HG02852 (cell line): ENCODE results near the gene ADRM1.

Experiments used
- ATAC-seq: cut with Tn5 transposase; IDR thresholded peaks from one replicate; pipeline ENCODE4 v1.9.1; 2021; ENCODE audit warnings: mild to moderate bottlenecking, moderate library complexity; ENCODE audit not compliant: unreplicated experiment

Gene ADRM1

GRCh38 chr20:62352402-62353288 is 49.8 kb downstream of the ADRM1 start:
- no peak for ATAC-seq

DNA sequence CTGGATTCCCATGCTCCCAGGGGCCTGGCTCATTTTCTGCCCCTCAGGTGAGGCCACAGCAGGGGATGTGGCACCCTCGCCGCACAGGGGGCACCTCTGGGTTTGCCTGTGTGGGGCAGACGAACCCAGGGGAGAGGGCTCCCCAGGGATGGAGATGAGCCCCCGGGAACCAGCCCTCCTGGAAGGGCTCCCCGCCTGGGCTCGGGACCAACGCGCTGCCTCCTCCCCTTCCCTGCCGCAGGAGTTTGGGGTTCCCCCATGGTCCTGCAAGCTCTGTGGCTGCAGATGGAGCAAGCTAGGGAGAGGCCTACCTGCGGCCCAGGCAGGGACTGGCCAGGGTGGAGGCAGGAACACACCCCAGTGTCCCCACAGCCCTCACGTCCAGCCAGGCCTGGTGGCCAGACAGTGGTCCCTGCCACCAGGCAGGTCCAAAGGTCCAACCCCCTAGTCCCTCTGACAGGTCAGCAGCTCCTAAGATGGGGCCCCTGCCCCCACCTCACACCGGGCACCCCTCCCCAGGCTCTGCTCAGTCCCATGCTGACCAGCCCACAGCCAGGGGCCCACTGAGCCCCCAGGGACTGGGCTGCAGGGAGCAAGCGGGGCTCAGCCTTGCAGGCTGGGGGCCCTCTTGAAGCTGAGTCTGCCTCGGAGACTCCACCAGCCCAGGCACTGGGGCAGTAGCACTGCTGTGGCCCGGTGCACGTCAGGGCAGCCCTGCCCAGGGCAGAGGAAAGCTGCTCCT is 50.7 kb downstream of the ADRM1 start:
- ATAC-seq, result no peak

GRCh38 chr20:62354031-62354808 is 51.4 kb downstream of the ADRM1 start:
- ATAC-seq, result no peak

DNA sequence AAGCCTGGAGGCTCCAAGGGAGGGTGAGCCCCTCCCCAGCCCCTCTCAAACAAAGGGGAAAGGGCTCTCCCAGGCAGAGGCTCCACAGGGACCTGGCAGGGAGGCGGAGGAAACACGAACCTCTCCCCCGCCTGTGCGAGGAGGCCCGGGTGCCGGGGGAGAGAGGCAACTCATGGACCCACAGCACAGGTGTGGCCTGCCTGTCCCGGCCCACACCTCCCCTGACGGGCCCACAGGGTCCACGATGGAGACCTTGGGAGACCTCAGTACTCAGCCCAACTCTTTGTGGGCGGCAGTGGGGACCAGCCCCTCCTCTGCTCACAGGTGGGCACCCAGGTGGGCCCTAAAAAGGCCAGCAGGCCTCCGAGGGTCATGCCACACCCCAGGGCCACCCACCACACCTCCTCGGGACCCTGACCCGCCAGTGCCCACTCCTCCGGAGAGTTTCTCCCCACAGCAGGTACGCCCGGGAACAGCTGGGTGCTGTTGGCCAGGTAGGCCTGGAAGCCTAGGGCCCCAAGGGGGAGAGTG is 52.1 kb downstream of the ADRM1 start:
- ATAC-seq, result no peak

DNA sequence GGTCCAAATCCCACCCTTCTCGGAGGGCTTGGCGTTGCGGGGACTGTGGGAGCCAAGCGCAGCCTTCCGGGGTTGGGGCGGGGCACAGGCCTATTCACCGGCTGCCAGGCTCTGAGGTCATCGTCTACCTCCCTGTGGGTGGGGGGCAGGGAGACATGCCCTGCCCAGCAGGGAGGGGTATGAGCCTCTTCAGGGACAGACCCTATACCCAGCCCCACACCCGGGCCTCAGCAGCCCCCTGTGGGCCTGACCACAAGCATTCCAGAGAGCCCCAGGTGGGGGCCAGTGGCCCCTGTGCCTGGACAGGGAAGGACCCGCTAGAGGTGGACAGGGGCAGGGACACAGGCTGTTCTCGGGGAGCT is 52.7 kb downstream of the ADRM1 start:
- ATAC-seq, result no peak

DNA sequence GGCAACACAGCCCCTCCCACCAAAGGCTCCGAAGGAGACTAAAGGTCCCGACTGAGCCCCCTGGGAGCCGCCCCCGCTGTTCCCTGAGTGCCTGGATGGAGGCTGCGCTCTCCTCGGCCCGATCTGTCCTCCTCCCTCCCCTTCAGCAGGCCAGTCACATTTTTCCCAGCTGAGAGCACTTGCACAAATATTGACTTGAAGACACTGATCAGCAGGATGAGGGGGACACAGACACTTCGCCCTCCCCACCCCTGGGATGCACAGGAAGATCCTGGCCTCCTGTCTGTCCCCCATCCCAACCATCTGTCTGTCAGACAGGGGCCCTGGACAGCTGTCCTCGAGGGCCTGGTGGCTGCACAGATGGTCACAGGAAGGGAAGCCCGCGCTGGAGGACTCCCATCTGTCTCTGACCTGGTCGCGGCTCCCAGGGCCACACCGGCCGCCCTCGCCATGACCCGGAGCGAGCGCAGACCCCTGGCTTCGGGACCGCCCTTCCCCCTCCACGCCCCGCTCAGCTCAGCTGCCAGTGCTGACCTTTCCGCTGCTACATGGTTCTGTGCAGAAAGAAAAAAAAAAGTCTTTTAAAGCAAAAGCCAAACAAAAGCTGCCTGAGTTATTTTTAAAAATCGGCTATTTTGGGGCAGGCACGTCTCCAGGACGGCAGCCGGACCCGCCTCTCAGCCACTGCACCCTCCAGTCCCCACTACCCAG is 53.2 kb downstream of the ADRM1 start:
- ATAC-seq, result no peak

- ATAC-seq, result no peak
Observed at GRCh38 chr20:62356589-62357186, 53.9 kb downstream of the ADRM1 start.

- no peak for ATAC-seq
Observed at GRCh38 chr20:62357187-62357667, 54.4 kb downstream of the ADRM1 start.

DNA sequence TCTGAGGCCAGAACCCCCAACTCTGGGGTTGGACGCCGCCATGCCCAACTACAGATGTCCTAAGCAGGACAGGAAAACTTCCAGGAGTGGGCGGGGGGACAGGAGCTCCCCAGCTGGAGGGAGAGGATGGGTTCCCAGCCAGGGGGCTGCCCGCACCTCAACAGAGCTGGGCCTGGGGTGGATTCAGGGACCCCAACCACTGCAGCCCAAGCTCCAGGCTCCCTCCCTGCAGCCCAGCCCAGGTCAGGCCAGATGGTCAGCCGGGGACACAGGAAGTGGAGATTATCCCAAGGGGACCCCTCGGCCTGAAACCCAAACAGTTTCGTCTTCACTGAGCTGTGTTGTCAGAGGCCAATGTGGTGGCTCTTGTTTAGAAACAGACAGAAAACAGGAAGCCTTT is 54.9 kb downstream of the ADRM1 start:
- no peak for ATAC-seq
